Gastroesophageal sphincter (tissue), 3 donors: ENCODE data around the gene SQSTM1.

Experiments
- EP300 ChIP-seq: sonication (generic); formaldehyde crosslinking; IDR thresholded peaks from one replicate; pipeline ENCODE4 v1.6.1; 2017; ENCODE audit warnings: antibody characterized with exemption, mild to moderate bottlenecking
- POLR2A ChIP-seq, 2 donors: fragments of 450-650 bp; IDR thresholded peaks; one replicate each; pipeline ENCODE4 v1.6.1; 2017; ENCODE audit warnings: antibody characterized with exemption in 2 of 2, mild to moderate bottlenecking in 2 of 2, moderate library complexity in 1 of 2
- POLR2AphosphoS5 ChIP-seq: sonication (generic); formaldehyde crosslinking; IDR thresholded peaks from one replicate; pipeline ENCODE4 v1.6.1; 2017; ENCODE audit warnings: antibody characterized with exemption
- TF ChIP-seq, protein P1 (sequence below), 4 experiments: fragments of 200-600 bp in 2 of 4; fragments of 450-650 bp in 2 of 4; sonication (generic) in 1 of 4; IDR thresholded peaks; one replicate each; pipeline ENCODE4 v1.5.1; 2017 to 2019; ENCODE audit warnings: antibody characterized with exemption in 4 of 4, mild to moderate bottlenecking in 2 of 4, moderate library complexity in 2 of 4

DNA sequence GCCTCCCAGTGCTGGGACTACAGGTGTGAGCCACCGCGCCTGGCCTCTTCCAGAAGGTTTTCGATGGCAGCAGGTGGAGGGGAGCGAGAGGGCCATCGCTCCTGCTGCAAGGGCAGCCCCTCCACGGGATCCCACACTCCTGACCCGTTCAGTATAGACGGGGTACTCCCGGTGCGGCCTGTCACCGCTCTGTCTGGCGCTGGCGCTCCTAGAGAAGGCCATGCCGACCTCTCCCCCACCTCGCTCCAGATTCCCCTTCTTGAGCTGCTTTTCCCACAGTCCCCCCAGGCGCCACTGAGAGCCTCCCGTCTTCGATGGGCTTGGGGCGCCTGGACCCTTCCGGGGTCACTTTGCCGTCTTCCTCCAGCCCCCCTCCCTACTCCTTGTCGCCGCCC, 4.3 kb upstream of the SQSTM1 start:
- TF ChIP-seq, protein P1, sequence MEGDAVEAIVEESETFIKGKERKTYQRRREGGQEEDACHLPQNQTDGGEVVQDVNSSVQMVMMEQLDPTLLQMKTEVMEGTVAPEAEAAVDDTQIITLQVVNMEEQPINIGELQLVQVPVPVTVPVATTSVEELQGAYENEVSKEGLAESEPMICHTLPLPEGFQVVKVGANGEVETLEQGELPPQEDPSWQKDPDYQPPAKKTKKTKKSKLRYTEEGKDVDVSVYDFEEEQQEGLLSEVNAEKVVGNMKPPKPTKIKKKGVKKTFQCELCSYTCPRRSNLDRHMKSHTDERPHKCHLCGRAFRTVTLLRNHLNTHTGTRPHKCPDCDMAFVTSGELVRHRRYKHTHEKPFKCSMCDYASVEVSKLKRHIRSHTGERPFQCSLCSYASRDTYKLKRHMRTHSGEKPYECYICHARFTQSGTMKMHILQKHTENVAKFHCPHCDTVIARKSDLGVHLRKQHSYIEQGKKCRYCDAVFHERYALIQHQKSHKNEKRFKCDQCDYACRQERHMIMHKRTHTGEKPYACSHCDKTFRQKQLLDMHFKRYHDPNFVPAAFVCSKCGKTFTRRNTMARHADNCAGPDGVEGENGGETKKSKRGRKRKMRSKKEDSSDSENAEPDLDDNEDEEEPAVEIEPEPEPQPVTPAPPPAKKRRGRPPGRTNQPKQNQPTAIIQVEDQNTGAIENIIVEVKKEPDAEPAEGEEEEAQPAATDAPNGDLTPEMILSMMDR (IDR thresholded peaks at IDR 0.05) = no peak
- TF ChIP-seq POLR2AphosphoS5 = no peak
- no peak for TF ChIP-seq POLR2A (IDR thresholded peaks at IDR 0.05)
- no peak for TF ChIP-seq EP300
